GM12874 (cell line): ENCODE results near the gene KIRREL1.

Experiments used
- TF ChIP-seq, protein P1 (sequence below): IDR thresholded peaks from 2 replicates; pipeline ENCODE4 v1.5.1; 2011; ENCODE audit warnings: low read depth, mild to moderate bottlenecking, control low read depth, low read length, moderate library complexity; ENCODE audit not compliant: insufficient read depth

KIRREL1 gene

DNA sequence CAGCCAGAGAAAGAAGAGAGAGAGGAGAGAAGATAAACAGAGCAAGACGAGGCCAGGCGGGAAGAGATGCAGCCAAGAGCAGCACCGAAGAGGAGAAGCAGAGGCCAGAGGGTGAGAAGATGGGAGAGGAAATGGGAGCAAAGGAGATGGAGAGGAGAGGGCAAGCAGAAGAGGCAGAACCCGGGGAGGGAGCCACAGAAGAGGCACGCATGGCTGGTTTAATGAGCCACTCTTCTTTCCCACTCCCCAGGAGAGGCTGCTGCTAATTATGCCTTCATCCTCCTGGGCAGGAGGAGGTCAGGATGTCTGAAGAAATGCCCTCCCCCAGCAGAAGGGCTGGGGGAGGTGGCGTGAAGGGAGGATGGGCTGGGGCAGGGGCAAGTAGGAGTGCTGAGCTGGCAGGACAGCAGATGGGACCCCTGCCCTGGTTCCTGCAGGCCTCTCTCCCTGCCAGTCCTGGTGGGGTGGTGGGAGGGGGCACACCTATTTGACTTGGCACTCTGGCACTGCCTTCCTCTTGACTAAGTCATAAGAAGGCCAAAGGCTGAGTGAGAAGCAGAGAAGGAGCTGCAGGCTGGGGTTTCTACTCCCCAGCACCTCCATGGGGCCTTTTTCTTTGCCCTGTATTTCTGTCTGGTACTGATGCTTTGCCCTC is 32.3 kb downstream of the KIRREL1 start:
- TF ChIP-seq, protein P1, sequence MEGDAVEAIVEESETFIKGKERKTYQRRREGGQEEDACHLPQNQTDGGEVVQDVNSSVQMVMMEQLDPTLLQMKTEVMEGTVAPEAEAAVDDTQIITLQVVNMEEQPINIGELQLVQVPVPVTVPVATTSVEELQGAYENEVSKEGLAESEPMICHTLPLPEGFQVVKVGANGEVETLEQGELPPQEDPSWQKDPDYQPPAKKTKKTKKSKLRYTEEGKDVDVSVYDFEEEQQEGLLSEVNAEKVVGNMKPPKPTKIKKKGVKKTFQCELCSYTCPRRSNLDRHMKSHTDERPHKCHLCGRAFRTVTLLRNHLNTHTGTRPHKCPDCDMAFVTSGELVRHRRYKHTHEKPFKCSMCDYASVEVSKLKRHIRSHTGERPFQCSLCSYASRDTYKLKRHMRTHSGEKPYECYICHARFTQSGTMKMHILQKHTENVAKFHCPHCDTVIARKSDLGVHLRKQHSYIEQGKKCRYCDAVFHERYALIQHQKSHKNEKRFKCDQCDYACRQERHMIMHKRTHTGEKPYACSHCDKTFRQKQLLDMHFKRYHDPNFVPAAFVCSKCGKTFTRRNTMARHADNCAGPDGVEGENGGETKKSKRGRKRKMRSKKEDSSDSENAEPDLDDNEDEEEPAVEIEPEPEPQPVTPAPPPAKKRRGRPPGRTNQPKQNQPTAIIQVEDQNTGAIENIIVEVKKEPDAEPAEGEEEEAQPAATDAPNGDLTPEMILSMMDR = no peak

- TF ChIP-seq, protein P1 = no peak
These were observed 33.2 kb downstream of the KIRREL1 start for GRCh38 chr1:158026651-158027050.

DNA sequence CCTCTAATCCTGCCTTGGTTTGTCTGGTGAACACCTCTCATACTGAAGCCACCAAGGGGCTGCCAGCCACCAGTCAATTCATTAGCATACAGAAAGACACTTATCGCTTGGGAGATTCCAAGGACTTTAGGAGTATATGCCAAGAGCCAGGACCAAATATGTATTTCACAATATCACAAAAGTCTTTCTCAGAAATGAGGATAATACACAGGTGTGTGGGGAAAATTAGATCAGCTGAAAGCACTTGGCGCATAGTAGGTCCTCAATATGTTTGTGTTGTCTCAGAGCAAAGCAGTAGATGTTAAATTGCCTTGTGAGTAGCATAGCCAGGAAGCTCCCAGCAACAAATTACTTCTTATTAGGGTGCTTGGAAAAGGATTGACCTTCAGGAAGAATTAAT is 34.1 kb downstream of the KIRREL1 start:
- TF ChIP-seq, protein P1 = no peak

GRCh38 chr1:158028969-158029368 is 35.5 kb downstream of the KIRREL1 start:
- TF ChIP-seq, protein P1 = no peak

GRCh38 chr1:158035014-158035413 is 41.6 kb downstream of the KIRREL1 start:
- TF ChIP-seq, protein P1 = no peak

DNA sequence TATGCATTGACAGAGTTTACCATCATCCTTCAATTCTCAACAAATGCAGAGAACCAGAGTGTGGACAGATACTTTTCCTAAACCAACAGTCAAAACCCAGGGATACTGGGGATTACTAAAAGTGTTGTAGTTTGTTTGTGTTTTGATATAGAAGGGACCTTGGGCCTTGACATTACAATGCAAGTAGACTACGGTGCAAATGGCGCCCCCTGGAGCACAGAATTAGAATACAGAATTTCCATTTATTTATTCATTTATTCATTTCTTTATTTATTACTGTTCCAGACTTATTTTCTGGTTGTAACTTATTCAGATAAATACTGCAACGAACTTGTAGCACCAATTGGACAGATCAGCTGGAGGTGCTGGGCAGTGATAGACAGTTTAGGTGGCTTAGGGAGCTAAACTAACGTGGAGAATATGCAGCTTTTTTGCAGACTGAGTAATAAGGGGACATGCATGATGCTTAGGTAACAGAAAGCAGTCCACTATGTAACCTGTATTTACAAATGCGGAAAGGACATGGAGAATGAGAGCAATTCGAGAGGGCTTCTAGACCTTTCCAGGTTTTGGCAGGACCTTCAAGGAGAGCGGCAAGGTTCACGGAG is 42.6 kb downstream of the KIRREL1 start:
- TF ChIP-seq, protein P1 = peak; percentile 47

GRCh38 chr1:158037008-158037865 is 43.8 kb downstream of the KIRREL1 start:
- TF ChIP-seq, protein P1 = no peak
